Sigmoid colon (tissue), 4 donors: Measurements from ENCODE around the gene KCNIP1.

Experiments used
- EP300 ChIP-seq, 4 donors: sonication (generic); formaldehyde crosslinking; IDR thresholded peaks; one replicate each; pipeline ENCODE4 v1.6.1; 2017; ENCODE audit warnings: antibody characterized with exemption in 4 of 4
- POLR2A ChIP-seq, 2 donors: fragments of 450-650 bp; IDR thresholded peaks; one replicate each; pipeline ENCODE4 v1.6.1; 2016; ENCODE audit warnings: antibody characterized with exemption in 2 of 2, mild to moderate bottlenecking in 2 of 2, moderate library complexity in 2 of 2
- POLR2AphosphoS5 ChIP-seq, 4 donors: sonication (generic); formaldehyde crosslinking; IDR thresholded peaks; one replicate each; pipeline ENCODE4 v1.6.1; 2017; ENCODE audit warnings: antibody characterized with exemption in 4 of 4
- TF ChIP-seq, protein P1 (sequence below), 4 experiments: fragments of 450-650 bp in 3 of 4; fragments of 200-600 bp in 1 of 4; IDR thresholded peaks; one replicate each; pipeline ENCODE4 v1.5.1; 2016 to 2019; ENCODE audit warnings: antibody characterized with exemption in 4 of 4, mild to moderate bottlenecking in 3 of 4, moderate library complexity in 2 of 4

DNA sequence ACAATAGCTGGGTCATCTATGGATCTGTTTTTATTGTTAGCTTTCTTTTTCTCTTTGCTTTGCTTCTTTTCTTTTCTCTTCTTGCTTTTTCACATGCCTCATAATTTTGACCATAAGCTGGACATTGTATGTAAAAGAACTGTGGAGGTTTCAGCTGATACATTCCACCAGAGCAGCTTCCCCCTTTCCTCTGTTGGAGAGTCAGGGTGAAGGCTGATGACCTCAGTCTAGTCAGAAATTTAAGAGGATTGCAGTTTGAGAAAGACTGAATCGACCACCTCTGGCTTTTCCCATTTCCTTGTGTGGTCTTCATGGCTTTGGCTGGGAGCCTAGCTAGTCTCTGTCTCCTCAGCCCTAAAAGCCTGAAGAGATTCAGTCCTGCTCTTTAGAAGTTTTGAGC is 42.0 kb downstream of the KCNIP1 start:
- TF ChIP-seq, protein P1, sequence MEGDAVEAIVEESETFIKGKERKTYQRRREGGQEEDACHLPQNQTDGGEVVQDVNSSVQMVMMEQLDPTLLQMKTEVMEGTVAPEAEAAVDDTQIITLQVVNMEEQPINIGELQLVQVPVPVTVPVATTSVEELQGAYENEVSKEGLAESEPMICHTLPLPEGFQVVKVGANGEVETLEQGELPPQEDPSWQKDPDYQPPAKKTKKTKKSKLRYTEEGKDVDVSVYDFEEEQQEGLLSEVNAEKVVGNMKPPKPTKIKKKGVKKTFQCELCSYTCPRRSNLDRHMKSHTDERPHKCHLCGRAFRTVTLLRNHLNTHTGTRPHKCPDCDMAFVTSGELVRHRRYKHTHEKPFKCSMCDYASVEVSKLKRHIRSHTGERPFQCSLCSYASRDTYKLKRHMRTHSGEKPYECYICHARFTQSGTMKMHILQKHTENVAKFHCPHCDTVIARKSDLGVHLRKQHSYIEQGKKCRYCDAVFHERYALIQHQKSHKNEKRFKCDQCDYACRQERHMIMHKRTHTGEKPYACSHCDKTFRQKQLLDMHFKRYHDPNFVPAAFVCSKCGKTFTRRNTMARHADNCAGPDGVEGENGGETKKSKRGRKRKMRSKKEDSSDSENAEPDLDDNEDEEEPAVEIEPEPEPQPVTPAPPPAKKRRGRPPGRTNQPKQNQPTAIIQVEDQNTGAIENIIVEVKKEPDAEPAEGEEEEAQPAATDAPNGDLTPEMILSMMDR (IDR thresholded peaks at IDR 0.05), result no peak
- no peak for TF ChIP-seq POLR2A (IDR thresholded peaks at IDR 0.05)
- TF ChIP-seq EP300 (IDR thresholded peaks at IDR 0.05), result no peak
- TF ChIP-seq POLR2AphosphoS5 (IDR thresholded peaks at IDR 0.05), result no peak
